Vagina (tissue), 2 donors: ENCODE measurements around the gene MAPK11.

ENCODE experiments used
- POLR2AphosphoS5 ChIP-seq, 2 donors: sonication (generic); formaldehyde crosslinking; IDR thresholded peaks; one replicate each; pipeline ENCODE4 v1.9.0; 2017; ENCODE audit warnings: antibody characterized with exemption in 2 of 2, mild to moderate bottlenecking in 2 of 2, low read depth in 1 of 2; ENCODE audit not compliant: insufficient read depth in 1 of 2
- TF ChIP-seq, protein P1 (sequence below), 3 experiments: fragments of 450-650 bp in 2 of 3; fragments of 200-600 bp in 1 of 3; sonication (generic) in 1 of 3; IDR thresholded peaks; one replicate each; pipeline ENCODE4 v1.5.1; 2017 to 2019; ENCODE audit warnings: antibody characterized with exemption in 3 of 3, mild to moderate bottlenecking in 2 of 3, moderate library complexity in 2 of 3

DNA sequence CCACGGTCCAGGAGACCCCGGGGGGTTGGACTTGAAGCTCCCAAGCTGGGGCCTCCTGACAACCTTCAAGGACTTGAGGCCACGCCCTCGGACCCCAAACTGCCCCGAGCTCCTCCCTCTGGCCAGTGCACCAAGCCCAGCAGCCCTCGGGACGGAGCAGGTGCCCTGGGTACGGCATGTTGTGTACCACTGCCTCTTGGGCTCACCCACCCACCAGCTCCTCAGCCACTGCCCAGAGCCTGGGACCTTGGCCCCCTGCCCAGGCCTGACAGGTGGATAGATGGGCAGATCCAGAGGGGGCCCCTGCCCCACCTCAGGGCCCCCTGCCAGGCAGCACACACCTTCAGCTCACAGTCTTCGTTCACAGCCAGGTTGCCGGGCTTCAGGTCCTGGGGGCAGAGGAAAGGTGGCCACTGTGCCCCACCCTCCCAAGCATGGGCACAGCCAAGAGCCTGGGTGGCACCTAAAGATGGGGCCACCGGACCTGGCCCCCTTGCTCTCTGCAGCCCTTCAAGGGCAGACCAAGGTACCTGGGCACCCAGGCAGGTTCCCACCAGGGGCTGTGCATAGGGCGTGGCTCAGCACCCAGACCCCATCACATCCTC, 13.8 kb downstream of the MAPK11 start:
- TF ChIP-seq, protein P1, sequence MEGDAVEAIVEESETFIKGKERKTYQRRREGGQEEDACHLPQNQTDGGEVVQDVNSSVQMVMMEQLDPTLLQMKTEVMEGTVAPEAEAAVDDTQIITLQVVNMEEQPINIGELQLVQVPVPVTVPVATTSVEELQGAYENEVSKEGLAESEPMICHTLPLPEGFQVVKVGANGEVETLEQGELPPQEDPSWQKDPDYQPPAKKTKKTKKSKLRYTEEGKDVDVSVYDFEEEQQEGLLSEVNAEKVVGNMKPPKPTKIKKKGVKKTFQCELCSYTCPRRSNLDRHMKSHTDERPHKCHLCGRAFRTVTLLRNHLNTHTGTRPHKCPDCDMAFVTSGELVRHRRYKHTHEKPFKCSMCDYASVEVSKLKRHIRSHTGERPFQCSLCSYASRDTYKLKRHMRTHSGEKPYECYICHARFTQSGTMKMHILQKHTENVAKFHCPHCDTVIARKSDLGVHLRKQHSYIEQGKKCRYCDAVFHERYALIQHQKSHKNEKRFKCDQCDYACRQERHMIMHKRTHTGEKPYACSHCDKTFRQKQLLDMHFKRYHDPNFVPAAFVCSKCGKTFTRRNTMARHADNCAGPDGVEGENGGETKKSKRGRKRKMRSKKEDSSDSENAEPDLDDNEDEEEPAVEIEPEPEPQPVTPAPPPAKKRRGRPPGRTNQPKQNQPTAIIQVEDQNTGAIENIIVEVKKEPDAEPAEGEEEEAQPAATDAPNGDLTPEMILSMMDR (IDR thresholded peaks at IDR 0.05), result no peak
- TF ChIP-seq POLR2AphosphoS5 (IDR thresholded peaks at IDR 0.05; ENCODE audit: insufficient read depth in 1 of 2, low read depth in 1 of 2), result no peak
